Medulla oblongata (tissue), 1 donor: Measurements from ENCODE around the gene OR10H5.

Experiments
- DNase-seq: peaks from one replicate; pipeline ENCODE4 v3.0.0-alpha.2; 2015; ENCODE audit errors: extremely low spot score

OR10H5 gene

GRCh38 chr19:15846923-15847322, 59.5 kb downstream of the OR10H5 start:
- DNase-seq: no peak

- DNase-seq: no peak
Measured at GRCh38 chr19:15850385-15850784, 62.9 kb downstream of the OR10H5 start.
